Peyer's patch (tissue), 4 donors: ENCODE data around the gene SGCA.

Source experiments
- CTCF ChIP-seq, 6 experiments: fragments of 450-650 bp in 4 of 6; fragments of 200-600 bp in 2 of 6; sonication (generic) in 1 of 6; IDR thresholded peaks; one replicate each; pipeline ENCODE4 v1.5.1; 2017 to 2019; ENCODE audit warnings: antibody characterized with exemption in 6 of 6, mild to moderate bottlenecking in 3 of 6, moderate library complexity in 1 of 6
- POLR2A ChIP-seq, 2 donors: fragments of 450-650 bp; IDR thresholded peaks; one replicate each; pipeline ENCODE4 v1.5.1; 2017; ENCODE audit warnings: antibody characterized with exemption in 2 of 2, mild to moderate bottlenecking in 2 of 2, moderate library complexity in 2 of 2

- TF ChIP-seq CTCF (IDR thresholded peaks at IDR 0.05) (no peak), POLR2A (IDR thresholded peaks at IDR 0.05) (no peak)
Measured at GRCh38 chr17:50180111-50180510, 14.3 kb downstream of the SGCA start.
